Thyroid gland (tissue), 4 donors: ENCODE measurements around the gene TAP2. TPM values are rescaled to one million over a fixed set of nuclear protein-coding genes. Genes with fewer than 3 reads are reported as not detected.
A peak's percentile ranks its signal among the peaks of the same experiment; 100 is the strongest.
"Not testable (repeated sequence)": the region's sequence is repeated elsewhere in the genome, so short reads cannot be mapped to it uniquely, and the experiment has no call there.

Experiments used
- DNase-seq, 2 donors: peaks; one replicate each; pipeline ENCODE4 v3.0.0-alpha.2; 2019
- H3K27ac ChIP-seq, 3 donors: fragments of 200-600 bp; sonication (generic); 1 replicate in 2 of 3; 2 replicates in 1 of 3; pipeline ENCODE4 v1.5.1; 2016 to 2019; ENCODE audit warnings: mild to moderate bottlenecking in 1 of 3, moderate library complexity in 1 of 3
- H3K27me3 ChIP-seq: fragments of 200-600 bp; sonication (generic); one replicate; pipeline ENCODE4 v1.5.1; 2019
- H3K36me3 ChIP-seq, 2 donors: fragments of 200-600 bp; sonication (generic); one replicate each; pipeline ENCODE4 v1.5.1; 2016 to 2019
- H3K4me1 ChIP-seq, 2 donors: fragments of 200-600 bp; sonication (generic); one replicate each; pipeline ENCODE4 v1.5.1; 2017 to 2019
- H3K4me3 ChIP-seq, 3 donors: fragments of 200-600 bp; sonication (generic); replicated peaks in 1 of 3; 1 replicate in 2 of 3; 2 replicates in 1 of 3; pipeline ENCODE4 v1.5.1; 2016; ENCODE audit warnings: mild to moderate bottlenecking in 1 of 3
- H3K9me3 ChIP-seq: fragments of 200-600 bp; sonication (generic); one replicate; pipeline ENCODE4 v1.5.1; 2017
- CTCF ChIP-seq, 6 experiments: fragments of 200-600 bp in 3 of 6; fragments of 450-650 bp in 3 of 6; sonication (generic) in 3 of 6; IDR thresholded peaks; one replicate each; pipeline ENCODE4 v1.5.1; 2016 to 2019; ENCODE audit warnings: antibody characterized with exemption in 6 of 6, mild to moderate bottlenecking in 2 of 6, inconsistent platforms in 1 of 6, moderate library complexity in 1 of 6
- POLR2A ChIP-seq, 2 donors: fragments of 450-650 bp; IDR thresholded peaks; one replicate each; pipeline ENCODE4 v1.6.1; 2017; ENCODE audit warnings: antibody characterized with exemption in 2 of 2, mild to moderate bottlenecking in 2 of 2, moderate library complexity in 1 of 2
- WGBS, 2 donors: methylation state at CpG; one replicate each; pipeline ENCODE4 v1.1.5; 2017; 5-methylcytosine and 5-hydroxymethylcytosine counted together
- intact Hi-C: fragments of 100-400 bp; cut with DNase I; formaldehyde crosslinking; loops from one replicate; pipeline ENCODE4 v1.15.1; 2023
- total RNA-seq, 4 donors: library from RNA; depleted of rRNA; stranded (reverse); fragments of >200 nt; gene quantifications; one replicate each; pipeline ENCODE4 v1.2.3, GENCODE V29; 2016

Gene TAP2
- total RNA-seq, 4 donors from 2014 or later: 6.9 to 31.9 (median 8.2) TPM

GRCh38 chr6:32883789-32884188 is 45.2 kb upstream of the TAP2 start:
- no peak overlapping the region for H3K27ac ChIP-seq
- peaks cover 0 to 9% of the 10 kb centered on the region in 2 donors for H3K4me1 ChIP-seq
- WGBS, 2 donors: 10 to 27% methylated on average over 5 of the region's 5 CpGs
- peak; percentile 15 for DNase-seq
- H3K9me3 ChIP-seq: no peaks in the 10 kb centered on the region
- H3K4me3 ChIP-seq: no peak overlapping the region
- intact Hi-C loops: loop anchor here (2.0 kb wide), 1 partner anchor 65 kb away; no protein-coding TSS in a partner anchor
- H3K27me3 ChIP-seq: no peaks in the 10 kb centered on the region
- H3K36me3 ChIP-seq: no peaks in the 10 kb centered on the region
- TF ChIP-seq POLR2A (IDR thresholded peaks at IDR 0.05) (no peak), CTCF (IDR thresholded peaks at IDR 0.05) (no peak)

GRCh38 chr6:32882879-32883250 is 44.3 kb upstream of the TAP2 start:
- 27 to 86% methylated on average over 1 of the region's 1 CpG for WGBS, 2 donors
- TF ChIP-seq CTCF (IDR thresholded peaks at IDR 0.05) (no peak), POLR2A (IDR thresholded peaks at IDR 0.05) (no peak)
- H3K4me1 ChIP-seq: peaks cover 0 to 9% of the 10 kb centered on the region in 2 donors
- intact Hi-C loops: no loop called here
- no peak overlapping the region for H3K27ac ChIP-seq
- H3K27me3 ChIP-seq: no peaks in the 10 kb centered on the region
- no peaks in the 10 kb centered on the region for H3K9me3 ChIP-seq
- no peaks in the 10 kb centered on the region for H3K36me3 ChIP-seq
- no peak for DNase-seq
- no peak overlapping the region for H3K4me3 ChIP-seq

GRCh38 chr6:32880962-32881361 is 42.4 kb upstream of the TAP2 start:
- H3K36me3 ChIP-seq, H3K9me3 ChIP-seq, H3K27me3 ChIP-seq, intact Hi-C loops, H3K4me1 ChIP-seq, H3K27ac ChIP-seq, DNase-seq, H3K4me3 ChIP-seq: not testable (repeated sequence)
- 86 to 99% methylated on average over 3 of the region's 3 CpGs for WGBS, 2 donors

GRCh38 chr6:32879691-32880090 is 41.2 kb upstream of the TAP2 start:
- no peak overlapping the region for H3K4me3 ChIP-seq
- H3K9me3 ChIP-seq: no peaks in the 10 kb centered on the region
- H3K27me3 ChIP-seq: no peaks in the 10 kb centered on the region
- TF ChIP-seq CTCF (IDR thresholded peaks at IDR 0.05): no peak
- TF ChIP-seq POLR2A (IDR thresholded peaks at IDR 0.05): no peak
- intact Hi-C loops: no loop called here
- DNase-seq: no peak
- WGBS, 2 donors: 45 to 56% methylated on average over 34 to 35 of the region's 35 CpGs
- no peaks in the 10 kb centered on the region for H3K36me3 ChIP-seq
- no peak overlapping the region for H3K27ac ChIP-seq
- H3K4me1 ChIP-seq: no peaks in the 10 kb centered on the region

- 94 to 98% methylated on average over 2 of the region's 2 CpGs for WGBS, 2 donors
- no peak overlapping the region for H3K4me3 ChIP-seq
- intact Hi-C loops: no loop called here
- no peak for DNase-seq
- TF ChIP-seq POLR2A (IDR thresholded peaks at IDR 0.05) (no peak), CTCF (IDR thresholded peaks at IDR 0.05) (no peak)
- no peaks in the 10 kb centered on the region for H3K27me3 ChIP-seq
- H3K4me1 ChIP-seq: no peaks in the 10 kb centered on the region
- no peaks in the 10 kb centered on the region for H3K36me3 ChIP-seq
- H3K9me3 ChIP-seq: no peaks in the 10 kb centered on the region
- H3K27ac ChIP-seq: no peak overlapping the region
Measured at GRCh38 chr6:32876603-32877002, 38.1 kb upstream of the TAP2 start.

- intact Hi-C loops: loop anchor here (5.0 kb wide), 1 partner anchor 37 kb away; the partner anchor contains the start of gene TAP2
- H3K27ac ChIP-seq, H3K9me3 ChIP-seq, H3K4me1 ChIP-seq, H3K4me3 ChIP-seq, DNase-seq, H3K36me3 ChIP-seq, H3K27me3 ChIP-seq: not testable (repeated sequence)
- 39 to 81% methylated on average over 1 of the region's 1 CpG for WGBS, 2 donors
Measured at GRCh38 chr6:32873947-32874346, 35.4 kb upstream of the TAP2 start.
